HEK293T (cell line): ENCODE results near the gene RRAS.

ENCODE experiments used
- BHLHE40 ChIP-seq: fragments of 450-650 bp; IDR thresholded peaks from 2 replicates; pipeline ENCODE4 v1.6.1; 2016; ENCODE audit warnings: mild to moderate bottlenecking, moderate library complexity, borderline replicate concordance
- FOXK2 ChIP-seq: fragments of 450-650 bp; IDR thresholded peaks from 2 replicates; pipeline ENCODE4 v1.6.1; 2016; ENCODE audit warnings: mild to moderate bottlenecking
- FOXM1 ChIP-seq: fragments of 450-650 bp; IDR thresholded peaks from 2 replicates; pipeline ENCODE4 v1.6.1; 2017; ENCODE audit warnings: mild to moderate bottlenecking, borderline replicate concordance
- SUZ12 ChIP-seq: fragments of 450-650 bp; IDR thresholded peaks from 2 replicates; pipeline ENCODE4 v1.6.1; 2016; ENCODE audit warnings: mild to moderate bottlenecking
- TARDBP ChIP-seq: fragments of 450-650 bp; IDR thresholded peaks from 2 replicates; pipeline ENCODE4 v1.6.1; 2016

DNA sequence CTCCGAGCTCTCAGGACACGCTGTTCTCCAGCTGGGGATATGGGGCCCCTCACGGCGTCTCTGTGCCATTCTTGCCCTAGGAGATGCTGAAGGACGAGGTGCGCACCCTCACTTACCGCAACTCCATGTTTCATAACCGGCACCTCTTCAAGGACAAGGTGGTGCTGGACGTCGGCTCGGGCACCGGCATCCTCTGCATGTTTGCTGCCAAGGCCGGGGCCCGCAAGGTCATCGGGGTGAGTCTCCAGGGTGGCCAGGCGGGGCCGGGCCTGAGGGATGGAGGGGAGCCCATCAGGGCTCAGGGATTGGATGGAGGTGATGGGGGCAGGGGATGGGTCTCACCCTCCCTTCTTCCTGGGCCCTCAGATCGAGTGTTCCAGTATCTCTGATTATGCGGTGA is 41.9 kb upstream of the RRAS start:
- TF ChIP-seq BHLHE40 (no peak), TARDBP (no peak), FOXK2 (no peak), SUZ12 (no peak), FOXM1 (no peak)
